CD4-positive, alpha-beta T cell treated with Interleukin-21 for 1 hour (primary cell): Measurements from ENCODE around the gene RADX.
A peak's percentile ranks its signal among the peaks of the same experiment; 100 is the strongest.

Experiments used
- DNase-seq: peaks from one replicate; pipeline ENCODE4 v3.0.0-alpha.2; 2020

Gene RADX

GRCh38 chrX:106692425-106693065 lies 80.8 kb downstream of the RADX start:
- no peak for DNase-seq

- DNase-seq = no peak
Measured at GRCh38 chrX:106696502-106696901, 84.7 kb downstream of the RADX start.

- no peak for DNase-seq
Measured at GRCh38 chrX:106698693-106699092, 86.9 kb downstream of the RADX start.

DNA sequence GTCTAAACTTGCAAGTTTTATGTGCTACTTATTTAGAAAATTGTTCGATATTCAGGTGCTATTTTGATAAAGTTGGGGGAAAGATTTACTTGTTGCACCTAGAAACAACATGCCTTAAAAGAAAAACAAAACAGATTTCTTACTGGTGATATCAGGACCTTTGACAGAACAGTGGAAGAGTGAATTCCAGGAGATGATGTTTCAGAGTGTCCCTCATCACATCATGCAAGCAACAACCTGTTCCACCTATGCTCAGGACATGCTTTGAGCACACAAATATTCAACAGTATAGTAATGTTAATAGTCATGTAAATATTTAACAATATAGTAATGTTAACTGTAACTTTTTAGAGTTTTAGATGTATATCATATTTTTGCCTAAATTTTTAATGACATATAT lies 90.9 kb downstream of the RADX start:
- no peak for DNase-seq

DNA sequence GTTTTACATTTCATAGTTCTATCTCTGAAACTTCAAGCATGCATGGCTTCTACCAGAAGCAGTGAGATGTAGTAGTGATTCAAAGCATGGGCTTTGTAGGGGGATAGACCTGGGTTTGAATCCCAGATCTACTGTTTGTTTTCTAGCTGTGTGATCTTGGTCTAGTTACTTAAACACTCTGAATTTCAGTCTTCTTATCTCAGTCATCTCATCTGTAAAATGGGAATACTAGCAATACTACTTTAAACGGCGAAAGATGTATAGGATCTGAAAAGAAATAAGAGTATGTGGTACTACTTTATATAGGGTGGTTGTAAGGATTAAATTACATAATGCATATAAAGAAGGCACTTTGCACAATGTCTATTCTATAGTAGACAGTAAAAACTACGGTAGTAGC lies 94.7 kb downstream of the RADX start:
- DNase-seq = no peak

GRCh38 chrX:106707771-106708454 lies 96.1 kb downstream of the RADX start:
- no peak for DNase-seq

- no peak for DNase-seq
Measured at GRCh38 chrX:106710771-106711170, 99.0 kb downstream of the RADX start.

- DNase-seq = no peak
Measured at GRCh38 chrX:106711375-106711774, 99.6 kb downstream of the RADX start.

GRCh38 chrX:106716004-106716403 lies 104.2 kb downstream of the RADX start:
- DNase-seq = no peak

DNA sequence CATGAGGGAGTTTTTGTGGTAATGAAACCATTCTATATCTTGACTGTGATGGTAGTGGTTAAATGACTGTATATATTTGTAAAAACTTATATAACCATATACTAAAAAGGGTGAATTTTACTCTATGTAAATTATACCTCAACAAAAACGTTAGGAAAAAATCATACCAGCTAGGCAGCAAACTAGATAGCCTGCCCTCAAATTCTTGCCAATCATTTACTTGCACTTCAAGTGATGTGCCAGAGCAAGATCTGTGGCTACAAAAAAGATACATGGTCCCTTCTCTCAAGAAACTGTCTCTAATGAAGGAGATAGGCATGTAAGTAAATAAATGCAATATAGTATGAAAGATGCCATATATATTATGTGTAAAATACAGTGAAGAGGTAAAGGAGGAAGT lies 104.7 kb downstream of the RADX start:
- no peak for DNase-seq

GRCh38 chrX:106718709-106719108 lies 106.9 kb downstream of the RADX start:
- DNase-seq = no peak

- DNase-seq = no peak
Measured at GRCh38 chrX:106725931-106726330, 114.2 kb downstream of the RADX start.

DNA sequence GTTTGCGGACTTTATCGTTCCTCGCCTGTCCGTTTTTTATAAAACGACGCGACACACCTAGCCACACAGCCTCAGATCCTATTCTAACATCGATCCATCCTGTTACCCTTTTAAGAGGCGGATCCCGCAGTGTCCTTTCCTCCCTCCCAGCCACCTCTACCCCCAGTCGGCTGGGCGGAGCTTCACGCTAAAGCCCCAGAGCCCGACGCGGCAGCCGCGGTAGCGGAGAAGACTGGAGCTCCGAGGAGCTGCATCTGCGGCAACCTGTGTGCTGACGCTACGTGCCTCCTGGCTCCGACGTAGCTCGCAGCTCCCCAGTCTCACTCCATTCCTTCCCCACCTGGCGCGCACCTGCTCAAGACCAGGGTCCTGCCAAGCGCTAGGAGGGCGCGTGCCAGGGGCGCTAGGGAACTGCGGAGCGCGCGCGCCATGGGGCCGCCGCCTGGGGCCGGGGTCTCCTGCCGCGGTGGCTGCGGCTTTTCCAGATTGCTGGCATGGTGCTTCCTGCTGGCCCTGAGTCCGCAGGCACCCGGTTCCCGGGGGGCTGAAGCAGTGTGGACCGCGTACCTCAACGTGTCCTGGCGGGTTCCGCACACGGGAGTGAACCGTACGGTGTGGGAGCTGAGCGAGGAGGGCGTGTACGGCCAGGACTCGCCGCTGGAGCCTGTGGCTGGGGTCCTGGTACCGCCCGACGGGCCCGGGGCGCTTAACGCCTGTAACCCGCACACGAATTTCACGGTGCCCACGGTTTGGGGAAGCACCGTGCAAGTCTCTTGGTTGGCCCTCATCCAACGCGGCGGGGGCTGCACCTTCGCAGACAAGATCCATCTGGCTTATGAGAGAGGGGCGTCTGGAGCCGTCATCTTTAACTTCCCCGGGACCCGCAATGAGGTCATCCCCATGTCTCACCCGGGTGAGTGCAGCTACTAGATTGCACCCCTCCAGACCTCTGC lies 115.0 kb downstream of the RADX start, which contains the start of gene RNF128:
Gene RNF128, plus strand, starts transcription at position 217 of the 953 bp plus-strand sequence. Its CDS starts 213 bp downstream, at position 430.
- DNase-seq = peak; percentile 3

GRCh38 chrX:106728337-106728736 lies 116.6 kb downstream of the RADX start:
- DNase-seq = no peak
